ENCODE data around the gene USP11. TPM values are rescaled to one million over a fixed set of nuclear protein-coding genes. Genes with fewer than 3 reads are reported as not detected.

USP11 gene
- total RNA-seq, 1 donor from 2014 or later, result 72.5 TPM

GRCh38 chrX:47264483-47265173, 31.8 kb downstream of the USP11 start:
- Mint-ChIP-seq H3K4me1 (ENCODE audit: unreplicated experiment) (no peaks in the 10 kb centered on the region), H3K9me3 (ENCODE audit: unreplicated experiment) (no peaks in the 10 kb centered on the region), H3K36me3 (ENCODE audit: low read depth, unreplicated experiment) (no peaks in the 10 kb centered on the region), H3K27me3 (ENCODE audit: unreplicated experiment) (peaks cover under 1% of the 10 kb centered on the region), H3K4me3 (ENCODE audit: unreplicated experiment) (no peak overlapping the region), H3K27ac (ENCODE audit: unreplicated experiment) (no peak overlapping the region)
- DNase-seq (ENCODE audit: low spot score), result no peak
- TF ChIP-seq CTCF (IDR thresholded peaks at IDR 0.05; ENCODE audit: unreplicated experiment), result no peak

GRCh38 chrX:47266643-47267042, 33.8 kb downstream of the USP11 start:
- H3K9me3 Mint-ChIP-seq (ENCODE audit: unreplicated experiment), result no peaks in the 10 kb centered on the region
- no peak overlapping the region for H3K27ac Mint-ChIP-seq (ENCODE audit: unreplicated experiment)
- no peaks in the 10 kb centered on the region for H3K36me3 Mint-ChIP-seq (ENCODE audit: low read depth, unreplicated experiment)
- no peak for TF ChIP-seq CTCF (IDR thresholded peaks at IDR 0.05; ENCODE audit: unreplicated experiment)
- H3K27me3 Mint-ChIP-seq (ENCODE audit: unreplicated experiment), result no peaks in the 10 kb centered on the region
- no peaks in the 10 kb centered on the region for H3K4me1 Mint-ChIP-seq (ENCODE audit: unreplicated experiment)
- no peak for DNase-seq (ENCODE audit: low spot score)
- H3K4me3 Mint-ChIP-seq (ENCODE audit: unreplicated experiment), result no peak overlapping the region

GRCh38 chrX:47272013-47272408, 39.2 kb downstream of the USP11 start:
- no peaks in the 10 kb centered on the region for H3K4me1 Mint-ChIP-seq (ENCODE audit: unreplicated experiment)
- no peak overlapping the region for H3K4me3 Mint-ChIP-seq (ENCODE audit: unreplicated experiment)
- peaks cover 4% of the 10 kb centered on the region for H3K27me3 Mint-ChIP-seq (ENCODE audit: unreplicated experiment)
- no peak overlapping the region for H3K27ac Mint-ChIP-seq (ENCODE audit: unreplicated experiment)
- H3K9me3 Mint-ChIP-seq (ENCODE audit: unreplicated experiment), result no peaks in the 10 kb centered on the region
- no peak for DNase-seq (ENCODE audit: low spot score)
- TF ChIP-seq CTCF (IDR thresholded peaks at IDR 0.05; ENCODE audit: unreplicated experiment), result no peak
- H3K36me3 Mint-ChIP-seq (ENCODE audit: low read depth, unreplicated experiment), result no peaks in the 10 kb centered on the region

- no peak for TF ChIP-seq CTCF (IDR thresholded peaks at IDR 0.05; ENCODE audit: unreplicated experiment)
- no peak for DNase-seq (ENCODE audit: low spot score)
- no peaks in the 10 kb centered on the region for H3K9me3 Mint-ChIP-seq (ENCODE audit: unreplicated experiment)
- peak overlapping the region; percentile 25 for H3K27ac Mint-ChIP-seq (ENCODE audit: unreplicated experiment)
- H3K4me3 Mint-ChIP-seq (ENCODE audit: unreplicated experiment), result no peak overlapping the region
- H3K4me1 Mint-ChIP-seq (ENCODE audit: unreplicated experiment), result no peaks in the 10 kb centered on the region
- peaks cover 4% of the 10 kb centered on the region for H3K27me3 Mint-ChIP-seq (ENCODE audit: unreplicated experiment)
- no peaks in the 10 kb centered on the region for H3K36me3 Mint-ChIP-seq (ENCODE audit: low read depth, unreplicated experiment)
Measured at GRCh38 chrX:47273011-47273730, 40.4 kb downstream of the USP11 start.

GRCh38 chrX:47278691-47279090, 45.9 kb downstream of the USP11 start:
- Mint-ChIP-seq H3K4me1 (ENCODE audit: unreplicated experiment) (no peaks in the 10 kb centered on the region), H3K36me3 (ENCODE audit: low read depth, unreplicated experiment) (no peaks in the 10 kb centered on the region), H3K4me3 (ENCODE audit: unreplicated experiment) (no peak overlapping the region), H3K9me3 (ENCODE audit: unreplicated experiment) (no peaks in the 10 kb centered on the region), H3K27me3 (ENCODE audit: unreplicated experiment) (no peaks in the 10 kb centered on the region), H3K27ac (ENCODE audit: unreplicated experiment) (no peak overlapping the region)
- no peak for TF ChIP-seq CTCF (IDR thresholded peaks at IDR 0.05; ENCODE audit: unreplicated experiment)
- DNase-seq (ENCODE audit: low spot score), result no peak
